Measurements from ENCODE around the gene ACAT2. TPM values are rescaled to one million over a fixed set of nuclear protein-coding genes. Genes with fewer than 3 reads are reported as not detected.
"Not testable (repeated sequence)": the region's sequence is repeated elsewhere in the genome, so short reads cannot be mapped to it uniquely, and the experiment has no call there.

ACAT2 gene
- total RNA-seq, 1 donor, result 22.1 TPM

GRCh38 chr6:159736908-159737307, 24.9 kb upstream of the ACAT2 start:
- TF ChIP-seq CTCF (IDR thresholded peaks at IDR 0.05; ENCODE audit: insufficient read depth, low read length), result no peak
- H3K4me3 ChIP-seq (ENCODE audit: low read depth, low read length), result no peak overlapping the region
- no peak for DNase-seq (ENCODE audit: low read depth)

GRCh38 chr6:159739341-159739740, 22.5 kb upstream of the ACAT2 start:
- no peak overlapping the region for H3K4me3 ChIP-seq (ENCODE audit: low read depth, low read length)
- TF ChIP-seq CTCF (IDR thresholded peaks at IDR 0.05; ENCODE audit: insufficient read depth, low read length), result no peak
- DNase-seq (ENCODE audit: low read depth), result no peak

- no peak for DNase-seq (ENCODE audit: low read depth)
- no peak for TF ChIP-seq CTCF (IDR thresholded peaks at IDR 0.05; ENCODE audit: insufficient read depth, low read length)
- H3K4me3 ChIP-seq (ENCODE audit: low read depth, low read length), result no peak overlapping the region
Measured at GRCh38 chr6:159742165-159742564, 19.7 kb upstream of the ACAT2 start.

GRCh38 chr6:159745081-159745480, 16.8 kb upstream of the ACAT2 start:
- DNase-seq (ENCODE audit: low read depth), result no peak
- H3K4me3 ChIP-seq (ENCODE audit: low read depth, low read length), result no peak overlapping the region
- TF ChIP-seq CTCF (IDR thresholded peaks at IDR 0.05; ENCODE audit: insufficient read depth, low read length), result no peak

GRCh38 chr6:159746759-159747158, 15.1 kb upstream of the ACAT2 start:
- no peak overlapping the region for H3K4me3 ChIP-seq (ENCODE audit: low read depth, low read length)
- TF ChIP-seq CTCF (IDR thresholded peaks at IDR 0.05; ENCODE audit: insufficient read depth, low read length), result no peak
- no peak for DNase-seq (ENCODE audit: low read depth)

GRCh38 chr6:159748127-159748526, 13.7 kb upstream of the ACAT2 start:
- not testable (repeated sequence) for H3K4me3 ChIP-seq (ENCODE audit: low read depth, low read length); DNase-seq (ENCODE audit: low read depth)

- no peak overlapping the region for H3K4me3 ChIP-seq (ENCODE audit: low read depth, low read length)
- no peak for DNase-seq (ENCODE audit: low read depth)
- TF ChIP-seq CTCF (IDR thresholded peaks at IDR 0.05; ENCODE audit: insufficient read depth, low read length), result no peak
Measured at GRCh38 chr6:159751448-159751847, 10.4 kb upstream of the ACAT2 start.

All from fibroblast of the aortic adventitia (primary cell).